ENCODE data around the gene HERC2.

Gene HERC2

DNA sequence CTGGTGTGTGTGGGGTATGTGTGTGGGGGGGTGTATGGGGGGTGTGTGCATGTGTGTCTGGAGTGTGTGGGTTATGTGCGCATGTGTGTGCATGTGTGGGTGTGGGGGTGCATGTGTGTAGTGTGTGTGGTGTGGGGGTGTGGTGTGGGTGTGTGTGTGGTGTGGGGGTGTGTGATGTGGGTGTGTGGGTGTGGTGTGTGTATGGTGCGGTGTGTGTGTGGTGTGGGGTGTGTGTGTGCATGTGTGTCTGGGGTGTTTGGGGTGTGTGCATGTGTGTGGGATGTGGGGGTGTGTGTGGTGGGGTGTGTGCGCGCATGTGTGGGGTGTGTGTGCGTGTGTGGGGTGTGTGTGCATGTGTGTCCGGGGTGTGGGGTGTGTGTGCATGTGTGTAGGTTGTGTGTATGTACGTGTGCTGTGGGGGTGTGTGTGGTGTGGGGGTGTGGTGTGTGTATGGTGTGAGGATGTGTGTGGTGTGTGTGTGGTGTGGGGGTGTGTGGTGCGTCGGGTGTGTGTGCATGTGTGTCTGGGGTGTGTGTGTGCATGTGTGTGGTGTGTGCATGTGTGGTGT, 216.7 kb downstream of the HERC2 start:
- no peak for TF ChIP-seq CTCF (IDR thresholded peaks at IDR 0.05; ENCODE audit: low read depth, low read length)
- no peak for DNase-seq
- Histone ChIP-seq H3K36me3 (no peaks in the 10 kb centered on the region), H3K9me3 (no peaks in the 10 kb centered on the region), H3K4me3 (ENCODE audit: low read depth, low read length) (no peak overlapping the region), H3K27me3 (no peaks in the 10 kb centered on the region), H3K4me1 (no peaks in the 10 kb centered on the region)

GRCh38 chr15:28104326-28104725, 217.7 kb downstream of the HERC2 start:
- no peak overlapping the region for H3K4me3 ChIP-seq (ENCODE audit: low read depth, low read length)
- H3K36me3 ChIP-seq, result no peaks in the 10 kb centered on the region
- no peak for TF ChIP-seq CTCF (IDR thresholded peaks at IDR 0.05; ENCODE audit: low read depth, low read length)
- H3K4me1 ChIP-seq, result peaks cover 6% of the 10 kb centered on the region
- DNase-seq, result no peak
- no peaks in the 10 kb centered on the region for H3K27me3 ChIP-seq
- H3K9me3 ChIP-seq, result no peaks in the 10 kb centered on the region

GRCh38 chr15:28103831-28104230, 218.1 kb downstream of the HERC2 start:
- Histone ChIP-seq H3K9me3 (no peaks in the 10 kb centered on the region), H3K4me1 (peaks cover 6% of the 10 kb centered on the region), H3K27me3 (peaks cover 1% of the 10 kb centered on the region; the same call in 1 of the 2 replicates), H3K36me3 (no peaks in the 10 kb centered on the region), H3K4me3 (ENCODE audit: low read depth, low read length) (no peak overlapping the region)
- DNase-seq, result no peak
- TF ChIP-seq CTCF (IDR thresholded peaks at IDR 0.05; ENCODE audit: low read depth, low read length), result no peak

GRCh38 chr15:28101983-28102441, 220.0 kb downstream of the HERC2 start:
- Histone ChIP-seq H3K36me3 (no peaks in the 10 kb centered on the region), H3K9me3 (no peaks in the 10 kb centered on the region), H3K4me1 (peaks cover 6% of the 10 kb centered on the region), H3K4me3 (ENCODE audit: low read depth, low read length) (no peak overlapping the region), H3K27me3 (peaks cover 18% of the 10 kb centered on the region)
- no peak for DNase-seq
- TF ChIP-seq CTCF (IDR thresholded peaks at IDR 0.05; ENCODE audit: low read depth, low read length), result no peak

- DNase-seq, result no peak
- peaks cover 25% of the 10 kb centered on the region for H3K27me3 ChIP-seq
- no peak for TF ChIP-seq CTCF (IDR thresholded peaks at IDR 0.05; ENCODE audit: low read depth, low read length)
- no peaks in the 10 kb centered on the region for H3K9me3 ChIP-seq
- H3K4me3 ChIP-seq (ENCODE audit: low read depth, low read length), result no peak overlapping the region
- H3K36me3 ChIP-seq, result no peaks in the 10 kb centered on the region
- peaks cover 6% of the 10 kb centered on the region for H3K4me1 ChIP-seq
Measured at GRCh38 chr15:28101201-28101600, 220.8 kb downstream of the HERC2 start.

DNA sequence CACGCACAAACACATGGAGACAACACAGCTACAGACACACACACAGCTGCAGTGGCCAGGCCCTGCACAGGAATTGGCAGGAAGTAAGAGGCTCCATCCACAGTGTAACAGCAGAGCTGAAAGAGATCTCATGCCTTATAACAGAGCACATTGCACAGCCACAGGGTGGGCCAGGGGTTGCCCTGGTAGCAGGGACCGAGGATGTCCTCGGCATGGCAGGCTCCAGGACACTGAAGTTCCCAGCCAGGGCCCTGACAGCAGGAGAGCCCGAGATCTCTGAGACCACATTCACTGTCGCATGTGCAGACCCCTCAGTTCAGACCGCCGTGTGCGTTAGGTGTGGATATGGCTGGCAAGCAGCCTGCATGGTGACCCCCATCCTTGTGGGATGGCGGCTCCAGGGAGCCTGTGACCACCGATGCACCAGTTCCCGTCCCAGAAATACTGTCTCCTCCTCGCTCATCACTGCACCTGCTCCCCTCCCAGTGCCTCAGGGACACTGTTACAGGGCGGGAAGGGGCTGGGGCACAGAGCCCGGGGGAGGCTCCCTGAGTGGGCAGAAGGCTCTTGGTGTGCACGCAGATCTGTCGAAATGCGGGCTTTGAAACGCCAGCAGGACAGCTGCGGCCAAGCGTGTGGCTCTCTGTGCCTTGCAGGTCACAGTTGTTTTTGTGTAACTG, 221.3 kb downstream of the HERC2 start:
- Histone ChIP-seq H3K36me3 (no peaks in the 10 kb centered on the region), H3K4me1 (peaks cover 6% of the 10 kb centered on the region), H3K4me3 (ENCODE audit: low read depth, low read length) (no peak overlapping the region), H3K27me3 (peaks cover 25% of the 10 kb centered on the region), H3K9me3 (no peaks in the 10 kb centered on the region)
- TF ChIP-seq CTCF (IDR thresholded peaks at IDR 0.05; ENCODE audit: low read depth, low read length), result no peak
- DNase-seq, result no peak
